Lower leg skin (tissue), 3 donors: ENCODE data around the gene TMEM9.

Experiments
- CTCF ChIP-seq, 3 donors: fragments of 450-650 bp; IDR thresholded peaks; one replicate each; pipeline ENCODE4 v1.5.1; 2016; ENCODE audit warnings: antibody characterized with exemption in 3 of 3, mild to moderate bottlenecking in 3 of 3, moderate library complexity in 2 of 3
- POLR2A ChIP-seq, 2 donors: fragments of 450-650 bp; IDR thresholded peaks; one replicate each; pipeline ENCODE4 v1.6.1; 2016 to 2017; ENCODE audit warnings: antibody characterized with exemption in 2 of 2, mild to moderate bottlenecking in 1 of 2, moderate library complexity in 1 of 2

- no peak for TF ChIP-seq CTCF (IDR thresholded peaks at IDR 0.05)
- TF ChIP-seq POLR2A (IDR thresholded peaks at IDR 0.05): no peak
These were observed 64.7 kb downstream of the TMEM9 start for GRCh38 chr1:201089596-201089995.
